MG63 (cell line): ENCODE results near the gene ANKRD39. TPM values are rescaled to one million over a fixed set of nuclear protein-coding genes. Genes with fewer than 3 reads are reported as not detected.

Experiments
- DNase-seq: peaks from one replicate; pipeline ENCODE4 v3.0.0-alpha.2; 2020
- H3K27me3 ChIP-seq: fragments of 250-450 bp; sonication (Bioruptor Pico); 2 replicates; pipeline ENCODE4 v1.5.1; 2020; ENCODE audit warnings: mild to moderate bottlenecking, moderate library complexity
- H3K36me3 ChIP-seq: fragments of 250-450 bp; sonication (Bioruptor Pico); 2 replicates; pipeline ENCODE4 v1.5.1; 2020; ENCODE audit warnings: mild to moderate bottlenecking, moderate library complexity
- H3K4me3 ChIP-seq: fragments of 250-450 bp; sonication (Bioruptor Pico); 2 replicates; pipeline ENCODE4 v1.5.1; 2020; ENCODE audit warnings: mild to moderate bottlenecking, moderate library complexity
- H3K9me3 ChIP-seq: fragments of 250-450 bp; sonication (Bioruptor Pico); 2 replicates; pipeline ENCODE4 v1.5.1; 2020; ENCODE audit warnings: mild to moderate bottlenecking, moderate library complexity
- total RNA-seq: library from RNA; depleted of rRNA; stranded (reverse); fragments of >200 nt; shearing (Covaris generic); gene quantifications from 2 replicates; pipeline ENCODE4 v1.2.3, GENCODE V29; 2014; ENCODE audit warnings: low replicate concordance

ANKRD39 gene
- total RNA-seq, 1 experiment from 2014 or later, result 14.1 TPM

- H3K36me3 ChIP-seq, result peaks cover 9% of the 10 kb centered on the region; the same call in 1 of the 2 replicates
- no peak for DNase-seq
- no peaks in the 10 kb centered on the region for H3K27me3 ChIP-seq
- H3K4me3 ChIP-seq, result no peak overlapping the region
- no peaks in the 10 kb centered on the region for H3K9me3 ChIP-seq
Observed at GRCh38 chr2:96844405-96844808, 13.4 kb downstream of the ANKRD39 start.

- DNase-seq, result no peak
- no peak within 1 kb of the TSS for H3K4me3 ChIP-seq
- peaks cover 9% of the 10 kb centered on the region; the same call in 1 of the 2 replicates for H3K36me3 ChIP-seq
- no peaks in the 10 kb centered on the region for H3K27me3 ChIP-seq
- no peaks in the 10 kb centered on the region for H3K9me3 ChIP-seq
Observed at GRCh38 chr2:96843538-96844268, 14.1 kb downstream of the ANKRD39 start, which contains the start of gene ANKRD23. Gene ANKRD23, minus strand, starts transcription at chr2:96844021. Its CDS starts 29 bp downstream, at chr2:96843992.

- Histone ChIP-seq H3K4me3 (no peak overlapping the region), H3K36me3 (peaks cover 4% of the 10 kb centered on the region; the same call in 1 of the 2 replicates), H3K9me3 (no peaks in the 10 kb centered on the region), H3K27me3 (no peaks in the 10 kb centered on the region)
- DNase-seq, result no peak
Observed at GRCh38 chr2:96842600-96842999, 15.2 kb downstream of the ANKRD39 start.

GRCh38 chr2:96841701-96842495 lies 15.9 kb downstream of the ANKRD39 start:
- DNase-seq, result no peak
- H3K4me3 ChIP-seq, result no peak overlapping the region
- H3K36me3 ChIP-seq, result peaks cover 1% of the 10 kb centered on the region; the same call in 1 of the 2 replicates
- no peaks in the 10 kb centered on the region for H3K9me3 ChIP-seq
- no peaks in the 10 kb centered on the region for H3K27me3 ChIP-seq

- Histone ChIP-seq H3K9me3 (no peaks in the 10 kb centered on the region), H3K4me3 (no peak overlapping the region)
- DNase-seq, result no peak
Observed at GRCh38 chr2:96839875-96840850, 17.7 kb downstream of the ANKRD39 start.

GRCh38 chr2:96839293-96839874 lies 18.4 kb downstream of the ANKRD39 start:
- no peak for DNase-seq
- Histone ChIP-seq H3K36me3 (peaks cover 2% of the 10 kb centered on the region), H3K4me3 (no peak overlapping the region), H3K27me3 (no peaks in the 10 kb centered on the region), H3K9me3 (no peaks in the 10 kb centered on the region)

More at GRCh38 chr2:96839875-96840850, 17.7 kb downstream of the ANKRD39 start:
- H3K36me3 ChIP-seq, result no peaks in the 10 kb centered on the region; the same call in none of the 2 replicates
- no peaks in the 10 kb centered on the region for H3K27me3 ChIP-seq

- no peak for DNase-seq
- Histone ChIP-seq H3K4me3 (no peak overlapping the region), H3K36me3 (peaks cover 2% of the 10 kb centered on the region), H3K27me3 (no peaks in the 10 kb centered on the region), H3K9me3 (no peaks in the 10 kb centered on the region)
Observed at GRCh38 chr2:96838345-96839292, 19.2 kb downstream of the ANKRD39 start.

- no peak overlapping the region for H3K4me3 ChIP-seq
- H3K9me3 ChIP-seq, result no peaks in the 10 kb centered on the region
- peaks cover 2% of the 10 kb centered on the region for H3K36me3 ChIP-seq
- DNase-seq, result no peak
- H3K27me3 ChIP-seq, result no peaks in the 10 kb centered on the region
Observed at GRCh38 chr2:96837575-96837974, 20.2 kb downstream of the ANKRD39 start.

- peaks cover 2% of the 10 kb centered on the region for H3K36me3 ChIP-seq
- no peaks in the 10 kb centered on the region for H3K9me3 ChIP-seq
- DNase-seq, result no peak
- no peak overlapping the region for H3K4me3 ChIP-seq
- no peaks in the 10 kb centered on the region for H3K27me3 ChIP-seq
Observed at GRCh38 chr2:96835830-96836229, 22.0 kb downstream of the ANKRD39 start.

- no peak for DNase-seq
- no peaks in the 10 kb centered on the region for H3K27me3 ChIP-seq
- peaks cover 8% of the 10 kb centered on the region for H3K36me3 ChIP-seq
- H3K9me3 ChIP-seq, result no peaks in the 10 kb centered on the region
- H3K4me3 ChIP-seq, result no peak overlapping the region
Observed at GRCh38 chr2:96832754-96833507, 24.9 kb downstream of the ANKRD39 start.

GRCh38 chr2:96832408-96832753 lies 25.4 kb downstream of the ANKRD39 start:
- no peak for DNase-seq
- no peaks in the 10 kb centered on the region for H3K27me3 ChIP-seq
- peaks cover 8% of the 10 kb centered on the region for H3K36me3 ChIP-seq
- no peak overlapping the region for H3K4me3 ChIP-seq
- H3K9me3 ChIP-seq, result no peaks in the 10 kb centered on the region

- no peak for DNase-seq
- Histone ChIP-seq H3K27me3 (no peaks in the 10 kb centered on the region), H3K36me3 (peaks cover 8% of the 10 kb centered on the region), H3K4me3 (no peak overlapping the region), H3K9me3 (no peaks in the 10 kb centered on the region)
Observed at GRCh38 chr2:96831679-96832078, 26.1 kb downstream of the ANKRD39 start.

GRCh38 chr2:96830044-96830562 lies 27.7 kb downstream of the ANKRD39 start:
- DNase-seq, result no peak
- Histone ChIP-seq H3K36me3 (peaks cover 8% of the 10 kb centered on the region), H3K27me3 (no peaks in the 10 kb centered on the region), H3K4me3 (no peak overlapping the region), H3K9me3 (no peaks in the 10 kb centered on the region)

GRCh38 chr2:96828874-96829273 lies 28.9 kb downstream of the ANKRD39 start:
- Histone ChIP-seq H3K27me3 (no peaks in the 10 kb centered on the region), H3K4me3 (no peak overlapping the region), H3K36me3 (peaks cover 6% of the 10 kb centered on the region), H3K9me3 (no peaks in the 10 kb centered on the region)
- DNase-seq, result no peak
